NCI-H226 (cell line): Measurements from ENCODE around the gene SIX3.
A peak's percentile ranks its signal among the peaks of the same experiment; 100 is the strongest.

Experiments used
- DNase-seq: peaks from one replicate; pipeline ENCODE4 v3.0.0-alpha.2; 2015

Gene SIX3

DNA sequence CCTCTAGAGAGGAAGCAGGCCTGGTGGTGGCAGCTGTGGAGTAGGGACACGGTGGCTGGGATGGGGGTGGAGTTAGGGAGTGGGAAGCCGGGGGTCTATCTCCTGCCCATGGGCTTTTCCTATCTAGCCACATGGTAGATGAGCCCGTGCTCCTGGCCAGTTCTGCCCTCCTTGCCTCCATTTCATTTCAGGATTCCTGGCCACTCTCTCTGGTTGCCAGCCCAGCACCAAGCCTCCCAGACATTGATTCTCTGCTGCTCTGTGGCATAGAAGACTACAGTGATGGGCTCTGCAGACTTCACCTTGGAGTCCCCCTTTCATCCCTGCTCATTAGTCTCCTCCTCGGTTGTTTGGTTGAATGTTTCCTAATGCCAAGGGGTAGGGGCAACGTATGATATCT lies 19.4 kb downstream of the SIX3 start:
- DNase-seq = no peak

DNA sequence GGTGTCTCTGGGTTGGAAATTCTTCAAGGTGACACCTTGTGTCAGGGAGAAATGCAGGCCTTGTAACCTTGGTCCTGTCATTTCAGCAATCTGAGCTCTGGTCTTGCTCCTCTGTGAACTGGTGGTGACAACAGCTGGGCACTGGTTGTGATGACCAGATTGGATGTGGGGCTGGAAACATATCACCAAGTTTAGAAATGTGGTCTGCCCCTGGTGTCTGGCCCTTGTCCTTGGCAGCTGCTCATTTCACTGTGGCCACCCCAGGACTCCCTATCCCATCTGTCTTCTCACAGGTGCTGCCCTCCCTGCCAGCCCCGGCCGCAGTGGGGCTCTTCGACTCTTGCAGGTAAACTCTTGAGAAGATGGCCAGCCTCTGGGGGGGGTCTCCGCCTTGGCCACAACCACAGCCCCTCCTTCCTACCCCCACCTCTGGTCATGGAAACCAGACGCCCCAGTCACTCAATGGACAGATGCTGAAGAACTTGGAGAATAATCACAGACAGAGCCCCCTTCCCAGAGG lies 20.7 kb downstream of the SIX3 start:
- DNase-seq = no peak

DNA sequence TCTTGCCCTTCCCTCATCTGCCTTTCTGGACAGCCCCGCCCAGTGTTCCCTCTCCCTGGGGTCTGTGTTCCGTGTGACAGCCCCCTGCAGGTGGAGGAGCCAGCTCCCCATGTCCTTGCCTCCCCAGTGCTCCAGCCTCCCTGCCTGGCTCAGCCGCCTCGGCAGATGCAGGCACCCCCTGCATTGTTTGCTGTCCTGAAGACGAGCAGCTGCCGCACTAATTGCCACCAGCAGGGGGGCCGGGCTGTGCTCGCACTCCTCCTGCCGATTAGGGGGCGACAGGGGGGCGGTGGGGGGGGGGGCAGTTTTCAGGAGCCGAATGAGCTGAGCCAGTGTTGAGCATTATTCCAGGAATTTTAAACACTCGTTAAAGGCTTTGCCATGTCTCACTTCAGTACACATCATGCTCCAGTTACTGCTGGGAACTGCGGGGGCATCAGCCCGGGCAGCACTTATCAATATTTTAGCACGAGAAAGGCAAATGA lies 23.3 kb downstream of the SIX3 start:
- DNase-seq = no peak

DNA sequence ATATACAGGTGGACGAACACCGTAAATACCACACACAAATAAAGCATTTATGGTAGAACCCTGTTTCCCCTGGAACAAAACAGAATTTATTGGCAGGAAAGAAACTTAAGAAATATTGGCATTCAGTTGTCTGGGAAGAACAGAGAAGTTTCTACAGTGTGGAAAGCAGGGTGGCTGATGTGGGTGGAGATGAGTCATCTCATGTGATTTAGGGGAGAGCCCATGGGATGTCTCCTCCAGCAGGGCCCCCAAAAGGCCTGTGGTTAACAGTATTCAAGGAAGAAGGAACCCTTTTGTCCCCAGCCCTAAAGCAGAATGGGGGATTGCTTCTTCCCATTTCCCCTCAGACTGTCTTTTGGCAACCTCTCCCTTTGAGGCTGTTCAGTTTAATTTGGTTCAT lies 24.2 kb downstream of the SIX3 start:
- DNase-seq = no peak

DNA sequence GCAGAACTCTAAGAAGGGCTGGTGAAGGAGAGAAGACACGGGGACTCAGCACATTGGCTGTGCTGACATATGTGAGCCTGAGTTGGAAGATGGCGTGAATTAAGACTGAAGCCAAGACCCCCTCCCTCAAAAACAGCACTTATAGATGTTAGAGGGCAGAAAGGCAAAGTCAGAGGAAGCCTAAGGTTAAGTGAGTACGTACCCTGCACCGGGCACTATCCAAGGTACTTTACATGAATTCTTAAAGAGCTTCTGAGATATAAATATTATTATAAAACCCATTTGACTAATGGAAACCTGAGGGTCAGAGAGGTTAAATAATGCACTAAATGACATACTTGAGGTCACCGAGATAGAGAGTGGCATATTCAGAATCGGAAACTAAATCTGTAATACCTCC lies 25.6 kb downstream of the SIX3 start:
- no peak for DNase-seq

DNA sequence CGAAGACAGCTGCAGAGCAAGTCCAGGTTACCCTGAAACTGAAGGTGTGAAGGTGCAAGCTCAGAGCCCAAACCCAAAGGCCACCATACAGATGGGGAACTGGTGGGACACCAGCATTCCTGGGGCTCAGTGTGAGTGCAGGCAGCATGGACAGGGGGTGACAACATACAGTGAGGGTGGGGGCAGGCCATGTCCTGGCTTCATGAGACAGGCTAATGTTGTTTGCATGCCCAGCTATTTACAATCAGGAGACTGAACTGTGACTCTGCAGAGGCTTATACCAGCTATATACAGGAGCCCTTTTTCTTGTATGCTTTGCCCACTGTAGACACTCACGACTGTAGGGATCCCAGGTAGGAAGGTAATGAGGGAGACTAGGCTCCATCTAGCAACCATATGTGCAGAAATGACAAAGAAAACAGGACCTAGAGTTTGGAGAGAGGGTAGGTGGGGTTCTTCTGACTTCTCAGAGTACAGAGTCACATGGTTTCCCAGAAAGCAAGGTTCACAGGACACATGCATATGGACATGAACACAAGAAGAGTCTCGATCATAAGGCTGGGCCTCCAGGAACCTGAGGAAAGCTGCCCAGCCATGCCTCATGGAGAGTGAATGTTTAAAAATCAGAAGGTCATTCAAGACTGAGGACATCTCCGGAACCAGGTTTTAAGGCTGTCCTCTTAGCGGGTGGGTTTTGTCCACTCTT lies 26.4 kb downstream of the SIX3 start:
- no peak for DNase-seq

DNA sequence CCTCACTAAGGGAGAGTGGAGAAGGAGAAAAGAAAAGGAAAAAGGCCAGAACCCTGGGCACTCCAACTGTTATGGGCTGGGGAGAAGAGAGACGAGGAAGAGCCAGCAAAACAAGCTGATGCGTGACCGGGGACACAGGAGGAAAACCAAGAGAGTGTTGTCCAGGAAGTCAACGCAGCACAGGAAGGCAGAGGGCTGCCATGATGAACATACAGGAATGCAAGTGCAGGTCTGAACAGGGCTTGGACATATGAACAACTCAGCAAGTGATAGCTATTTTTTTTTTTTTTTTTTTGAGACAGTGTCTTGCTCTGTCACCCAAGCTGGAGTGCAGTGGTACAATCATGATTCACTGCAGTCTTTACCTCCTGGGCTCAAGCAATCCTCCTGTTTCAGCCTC lies 28.4 kb downstream of the SIX3 start:
- no peak for DNase-seq

DNA sequence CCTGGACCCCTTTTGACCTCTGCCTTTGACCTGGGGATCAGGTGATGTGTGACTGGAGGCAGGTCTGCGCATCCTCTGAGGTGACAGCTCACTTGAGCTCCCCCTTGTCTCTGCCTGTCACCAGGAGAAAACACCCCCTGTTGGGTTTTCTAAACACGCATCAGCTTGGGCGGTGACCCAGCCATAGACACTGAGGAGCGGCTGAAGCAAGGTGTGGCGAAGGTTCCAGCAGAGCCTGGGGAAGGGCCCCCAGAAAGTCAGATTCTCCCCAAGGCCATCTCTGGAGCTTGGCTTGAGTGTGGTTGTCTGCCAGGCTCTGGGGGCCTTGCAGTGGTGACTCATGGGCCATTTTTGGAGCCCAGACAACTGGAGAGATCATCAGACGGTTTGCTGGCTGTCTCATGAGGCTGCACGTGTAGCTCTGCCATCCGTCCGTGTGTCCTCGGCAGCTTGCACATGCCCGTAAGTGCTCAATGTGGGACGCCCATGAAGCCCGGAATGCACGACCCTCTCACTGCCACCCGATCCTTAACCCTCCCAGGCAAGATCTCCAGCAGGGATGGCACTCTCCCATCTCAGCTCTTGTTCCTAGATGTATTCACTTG lies 29.4 kb downstream of the SIX3 start:
- DNase-seq = no peak

DNA sequence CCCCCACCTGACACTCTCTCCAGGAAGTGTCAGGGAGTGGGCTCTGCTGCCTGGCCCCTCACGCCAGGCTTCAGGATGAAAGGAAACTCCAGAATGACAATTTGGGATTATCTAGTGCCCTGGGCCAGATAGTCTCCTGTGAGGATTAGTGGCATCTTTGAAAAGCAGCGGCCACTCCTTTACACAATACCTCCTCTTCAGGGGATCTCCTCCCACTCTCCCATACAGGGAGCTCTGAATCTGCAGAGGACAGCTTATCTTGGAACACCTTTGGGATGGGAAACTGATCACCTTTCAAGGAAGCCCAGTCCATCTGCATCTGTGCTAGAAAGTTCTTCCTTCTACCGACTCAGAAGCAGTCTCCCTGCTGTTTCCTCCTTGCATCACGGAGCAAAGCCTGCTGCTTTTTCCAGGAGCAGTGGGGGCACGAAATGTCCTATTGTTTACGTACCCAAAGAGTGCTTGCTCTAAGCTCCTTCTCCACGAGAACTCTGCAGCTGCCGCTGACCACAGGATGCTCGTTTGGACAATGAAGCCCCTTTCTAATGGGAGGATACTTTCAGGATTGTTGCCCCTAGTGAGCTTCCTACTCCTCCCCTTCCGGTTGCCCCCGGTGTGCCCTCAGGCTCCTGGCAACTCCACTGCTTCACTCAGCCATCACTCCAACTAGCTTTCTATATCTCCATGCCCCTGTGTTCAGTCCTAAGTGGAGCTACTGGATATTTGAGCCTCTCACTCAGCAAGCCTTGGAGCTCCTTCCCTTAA lies 31.5 kb downstream of the SIX3 start:
- DNase-seq = no peak

DNA sequence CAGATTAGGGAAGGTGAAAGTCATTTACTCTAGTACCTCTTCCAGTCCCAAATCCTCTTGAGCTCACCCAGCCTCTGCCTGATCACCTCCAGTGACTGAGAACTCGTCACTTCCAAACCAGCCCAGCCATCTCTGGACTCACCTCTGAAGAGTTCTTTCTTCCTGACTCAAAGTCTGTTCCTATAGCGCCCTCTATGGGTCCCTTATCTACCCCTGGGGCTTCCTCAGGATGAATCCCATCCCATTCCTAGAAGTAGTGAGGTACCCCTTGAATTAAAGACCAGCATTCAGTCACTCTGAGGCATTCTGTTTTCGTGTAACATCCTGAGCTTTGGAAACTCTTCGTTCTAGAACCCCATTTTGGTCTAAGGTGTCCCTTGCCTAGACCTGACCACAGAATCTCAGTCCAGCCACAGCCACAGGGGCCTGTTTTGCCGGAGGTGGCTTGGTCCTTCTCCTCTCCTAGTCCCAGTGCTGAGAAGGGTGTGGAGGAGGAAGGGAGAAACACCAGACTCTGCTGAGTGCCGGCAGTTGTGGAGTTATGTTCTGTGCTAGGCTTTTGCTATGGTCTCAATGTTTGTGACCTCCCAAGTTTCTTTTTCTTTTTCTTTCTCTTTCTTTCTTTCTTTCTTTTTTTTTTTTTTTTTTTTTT lies 32.7 kb downstream of the SIX3 start:
- peak; percentile 41 for DNase-seq

DNA sequence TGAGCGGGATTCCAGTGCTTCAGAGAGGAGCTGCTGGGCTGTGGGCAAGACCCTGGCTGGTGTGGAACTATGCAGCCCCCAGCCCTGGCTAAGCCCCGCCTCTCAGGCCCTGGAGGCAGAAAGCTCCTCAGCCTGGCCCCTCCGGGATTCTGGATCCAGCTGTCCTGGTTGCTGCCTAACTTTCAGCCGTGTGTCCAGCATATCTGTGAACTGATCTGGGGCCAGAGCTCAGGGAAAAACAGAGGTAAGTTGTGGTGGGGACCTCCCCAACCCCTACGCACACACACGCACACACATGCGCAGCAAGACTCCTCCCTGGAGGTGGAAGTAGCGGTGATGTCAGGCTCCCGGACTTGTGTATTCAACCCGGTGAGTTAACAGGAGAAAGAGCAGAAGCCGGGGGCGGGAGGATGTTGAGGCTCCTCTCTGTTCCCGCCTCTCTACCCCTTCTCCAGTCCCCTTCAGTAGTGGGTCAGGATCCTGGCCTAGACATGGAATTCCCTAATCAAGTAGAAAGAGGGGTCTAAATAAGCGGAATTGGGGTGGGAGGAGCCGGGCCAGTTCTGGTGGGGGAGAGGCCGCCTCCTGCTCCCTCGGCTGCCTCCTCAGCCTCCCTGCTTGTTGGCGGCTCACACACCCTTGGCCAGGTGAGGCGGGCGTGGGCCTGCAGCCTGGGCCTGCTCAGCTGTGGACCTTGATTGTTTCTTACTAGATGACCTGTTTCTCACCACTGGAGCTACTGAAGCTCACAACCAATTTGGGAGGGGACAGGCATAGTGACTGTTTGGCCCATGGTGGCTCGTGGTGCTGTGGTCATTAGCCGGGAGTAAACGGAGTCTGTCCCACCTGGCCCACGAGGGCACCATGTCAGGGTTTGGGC lies 34.3 kb downstream of the SIX3 start:
- DNase-seq = no peak

DNA sequence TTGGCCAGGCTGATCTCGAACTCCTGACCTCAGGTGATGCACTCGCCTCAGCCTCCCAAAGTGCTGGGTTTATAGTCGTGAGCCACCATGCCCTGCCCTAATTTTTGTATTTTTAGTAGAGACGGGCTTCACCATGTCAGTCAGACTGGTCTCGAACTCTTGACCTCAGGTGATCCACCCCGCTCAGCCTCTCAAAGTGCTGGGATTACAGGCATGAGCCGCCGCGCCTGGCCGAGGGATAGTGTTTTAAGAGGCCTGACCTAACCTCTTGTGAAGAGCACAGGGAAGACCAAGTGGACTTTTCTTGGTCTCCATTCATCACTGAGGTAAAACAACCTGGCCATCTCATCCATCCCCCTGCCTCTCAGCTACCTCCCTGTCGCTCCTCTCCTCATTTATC lies 38.1 kb downstream of the SIX3 start:
- no peak for DNase-seq

DNA sequence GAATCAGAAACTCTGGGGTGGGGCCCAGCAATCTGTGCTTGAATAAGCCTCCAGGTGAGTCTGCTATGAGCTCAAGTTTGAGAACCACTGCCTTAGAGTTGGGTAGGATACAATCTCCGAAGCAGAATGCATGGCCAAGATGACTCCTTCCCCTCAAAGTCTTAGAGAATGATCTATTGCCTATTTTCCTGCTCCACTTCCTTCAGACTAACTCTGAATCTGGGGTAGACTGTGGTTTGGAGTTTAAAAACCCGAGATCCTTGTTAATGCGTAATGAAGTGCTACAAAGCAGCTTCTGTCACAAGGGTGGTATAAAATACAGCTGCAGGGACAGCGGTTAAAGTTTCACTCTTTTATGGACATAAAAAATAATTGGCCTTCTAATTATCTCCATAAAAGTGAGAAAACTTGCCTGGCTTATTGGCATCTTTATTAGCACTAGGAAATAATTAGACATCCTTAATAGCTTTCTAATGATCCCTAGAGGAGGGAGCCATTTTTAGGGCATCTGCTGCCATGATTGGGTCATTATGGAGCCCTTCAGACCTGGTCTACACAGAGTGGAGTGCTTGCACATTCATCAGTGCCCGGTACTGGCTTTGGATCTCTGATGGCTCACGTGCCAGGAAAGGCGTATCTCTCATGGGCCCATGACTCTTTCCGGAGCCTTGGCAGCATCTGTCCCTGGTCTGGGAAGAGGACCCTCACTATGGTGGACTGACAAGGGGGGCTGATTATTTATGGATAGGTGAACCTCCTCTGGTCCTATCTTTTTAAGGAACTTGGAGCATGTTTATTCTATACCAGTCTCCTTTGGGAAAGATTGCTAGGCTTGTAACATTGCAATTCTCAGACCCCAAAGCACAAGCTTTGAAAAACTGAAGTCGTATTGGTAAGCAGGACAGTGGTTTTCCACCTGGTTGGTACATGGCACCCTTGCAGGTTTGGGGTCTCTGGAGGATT lies 39.5 kb downstream of the SIX3 start:
- no peak for DNase-seq

DNA sequence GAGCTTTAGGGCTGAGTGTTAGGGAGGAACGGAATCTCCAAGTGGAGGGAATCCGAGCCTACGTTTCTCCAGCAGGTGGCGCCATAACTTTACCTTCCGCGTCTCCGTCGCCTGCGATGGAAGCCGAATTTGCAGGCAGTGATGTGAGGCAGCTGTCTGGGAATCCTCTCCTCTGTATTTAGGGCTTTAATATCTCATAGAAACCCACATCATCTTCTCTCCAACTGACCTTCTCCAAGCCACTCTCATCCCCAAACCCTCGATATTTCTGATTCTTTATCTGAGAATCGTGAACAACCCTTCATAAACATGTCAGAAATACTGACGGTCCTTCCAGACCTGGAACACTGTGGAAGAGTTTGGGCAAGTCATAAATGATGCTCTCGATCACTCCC lies 40.2 kb downstream of the SIX3 start:
- peak; percentile 39 for DNase-seq

DNA sequence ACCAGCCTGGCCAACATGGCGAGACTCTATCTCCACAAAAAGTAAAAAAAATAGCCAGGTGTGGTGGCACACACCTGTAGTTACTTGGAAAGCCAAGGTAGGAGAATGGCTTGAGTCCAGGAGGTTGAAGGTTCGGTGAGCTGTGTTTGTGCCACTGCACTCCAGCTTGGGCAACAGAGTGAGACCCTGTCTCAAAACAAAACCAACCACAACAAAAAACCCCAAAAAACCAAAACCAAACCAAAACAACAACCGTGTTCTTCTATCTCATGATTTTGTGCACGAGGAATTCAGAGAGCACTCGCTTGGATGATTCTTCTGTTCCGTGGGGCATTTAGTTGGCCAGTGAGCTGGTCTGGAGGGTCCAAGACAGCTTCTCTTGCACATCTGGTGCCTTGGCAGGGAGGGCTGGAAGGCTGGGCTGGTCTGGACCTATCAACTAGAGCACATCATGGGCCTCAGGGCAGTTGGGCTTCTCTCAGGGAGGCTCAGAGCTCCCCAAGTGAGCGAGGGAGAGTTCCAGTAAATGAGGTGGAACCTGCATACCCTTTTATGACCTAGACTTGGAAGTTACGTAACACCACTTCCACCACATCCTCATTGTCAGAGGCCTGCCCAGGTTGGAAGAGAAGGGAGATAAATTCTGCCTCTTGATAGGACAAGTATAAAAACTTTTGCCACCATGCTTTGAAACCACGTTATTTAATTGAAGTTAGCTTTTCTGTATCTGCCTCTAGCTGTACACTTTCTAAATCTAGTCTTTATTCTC lies 42.5 kb downstream of the SIX3 start:
- DNase-seq = no peak

DNA sequence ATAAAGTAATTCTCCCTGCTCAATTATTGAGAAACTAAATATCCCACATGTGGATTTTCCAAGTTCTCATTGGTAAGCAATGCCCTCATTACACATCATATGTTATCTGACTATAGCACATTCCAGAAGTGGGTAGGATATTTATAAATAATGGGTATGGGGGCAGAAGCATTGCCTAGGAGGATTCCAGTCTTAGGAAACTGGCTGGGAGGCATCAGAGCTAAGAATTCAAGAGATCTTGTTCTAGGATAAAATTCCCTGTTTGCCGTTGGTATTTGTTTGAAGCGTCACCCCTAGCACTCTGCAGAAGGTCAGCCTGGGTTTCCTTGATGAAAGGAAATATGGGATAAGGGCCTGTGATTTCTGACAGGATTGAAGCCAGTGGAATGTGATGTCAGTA lies 47.7 kb downstream of the SIX3 start:
- DNase-seq = no peak

DNA sequence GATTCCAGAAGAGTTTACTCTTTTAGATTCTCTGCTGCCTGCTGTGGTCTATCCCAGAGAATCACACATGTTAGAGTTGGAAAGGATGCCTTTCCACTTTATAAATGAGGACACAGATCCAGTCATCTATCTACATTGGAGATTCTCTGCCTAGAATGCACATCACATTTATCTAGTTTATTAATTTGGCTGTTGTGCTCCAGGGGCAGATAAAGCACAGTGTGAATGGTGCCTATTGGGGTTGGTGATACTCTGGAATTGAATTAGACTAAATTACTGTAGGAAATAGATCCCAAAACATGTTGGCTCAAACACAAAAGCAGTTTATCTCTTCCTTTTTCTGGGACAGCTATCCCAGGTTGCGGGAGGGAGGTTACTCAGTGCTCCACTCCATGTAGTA lies 52.9 kb downstream of the SIX3 start:
- no peak for DNase-seq
